GM12891 (cell line): ENCODE data around the gene NXPE3.

Experiments used
- DNase-seq: peaks from one replicate; pipeline ENCODE4 v3.0.0; 2011; ENCODE audit warnings: low spot score; ENCODE audit not compliant: insufficient read length
- FAIRE-seq: peaks from 2 replicates; lab custom pipeline; 2011; peaks lifted over from hg19 to GRCh38; lab: Jason Lieb, UNC
- PAX5 ChIP-seq: IDR thresholded peaks from 2 replicates; pipeline ENCODE4 v1.6.1; 2011; ENCODE audit warnings: low read length, moderate library complexity, mild to moderate bottlenecking; ENCODE audit not compliant: insufficient read depth, severe bottlenecking
- POLR2A ChIP-seq: IDR thresholded peaks from 2 replicates; pipeline ENCODE4 v1.6.1; 2011; ENCODE audit warnings: low read depth, low read length, control low read depth
- POLR2AphosphoS5 ChIP-seq: IDR thresholded peaks from 2 replicates; pipeline ENCODE4 v1.6.1; 2011; ENCODE audit warnings: low read depth, low read length, control low read depth
- POU2F2 ChIP-seq: IDR thresholded peaks from 2 replicates; pipeline ENCODE4 v1.6.1; 2011; ENCODE audit warnings: low read depth, mild to moderate bottlenecking, control low read depth, low read length, moderate library complexity
- SPI1 ChIP-seq: IDR thresholded peaks from 2 replicates; pipeline ENCODE4 v1.6.1; 2011; ENCODE audit warnings: low read depth, low read length, control low read depth
- TAF1 ChIP-seq: IDR thresholded peaks from 2 replicates; pipeline ENCODE4 v1.6.1; 2011; ENCODE audit warnings: low read depth, low read length, control low read depth

The NXPE3 gene

DNA sequence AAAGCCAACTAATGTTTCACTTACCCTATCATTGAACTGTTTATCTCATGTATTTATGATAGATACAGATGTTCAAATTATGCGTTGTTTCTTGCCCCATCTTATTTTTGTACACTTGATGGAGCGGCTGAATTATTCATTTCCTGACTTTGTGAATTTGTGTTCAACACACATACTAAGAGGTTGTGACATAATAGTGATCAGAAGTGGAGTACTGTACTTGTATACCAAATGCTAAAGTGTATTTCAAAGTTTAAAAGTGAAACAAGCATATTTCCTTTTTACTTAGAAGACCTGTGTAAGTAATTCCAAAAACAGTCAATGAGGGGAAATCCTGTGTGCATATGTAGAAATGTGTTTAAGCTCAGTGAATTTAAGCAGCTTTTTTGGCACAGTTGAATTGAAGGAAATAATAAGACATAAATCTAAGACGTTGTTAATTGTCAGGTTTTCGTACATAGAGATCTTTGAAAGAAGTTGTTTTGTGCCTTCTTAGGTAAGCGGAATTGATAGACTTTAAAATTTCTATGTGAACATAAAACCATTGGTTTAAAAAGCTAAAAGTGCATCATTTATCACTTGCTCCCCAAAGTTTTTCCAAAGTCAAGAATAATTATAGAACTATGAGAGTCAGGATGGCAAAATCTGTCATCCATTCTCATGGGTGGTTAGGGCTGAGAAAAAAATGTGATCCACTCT lies 72.2 kb downstream of the NXPE3 start:
- peak; percentile 16 for FAIRE-seq
- TF ChIP-seq PAX5 (no peak), SPI1 (no peak), POLR2AphosphoS5 (no peak), TAF1 (no peak), POU2F2 (no peak), POLR2A (no peak)
- DNase-seq: no peak

DNA sequence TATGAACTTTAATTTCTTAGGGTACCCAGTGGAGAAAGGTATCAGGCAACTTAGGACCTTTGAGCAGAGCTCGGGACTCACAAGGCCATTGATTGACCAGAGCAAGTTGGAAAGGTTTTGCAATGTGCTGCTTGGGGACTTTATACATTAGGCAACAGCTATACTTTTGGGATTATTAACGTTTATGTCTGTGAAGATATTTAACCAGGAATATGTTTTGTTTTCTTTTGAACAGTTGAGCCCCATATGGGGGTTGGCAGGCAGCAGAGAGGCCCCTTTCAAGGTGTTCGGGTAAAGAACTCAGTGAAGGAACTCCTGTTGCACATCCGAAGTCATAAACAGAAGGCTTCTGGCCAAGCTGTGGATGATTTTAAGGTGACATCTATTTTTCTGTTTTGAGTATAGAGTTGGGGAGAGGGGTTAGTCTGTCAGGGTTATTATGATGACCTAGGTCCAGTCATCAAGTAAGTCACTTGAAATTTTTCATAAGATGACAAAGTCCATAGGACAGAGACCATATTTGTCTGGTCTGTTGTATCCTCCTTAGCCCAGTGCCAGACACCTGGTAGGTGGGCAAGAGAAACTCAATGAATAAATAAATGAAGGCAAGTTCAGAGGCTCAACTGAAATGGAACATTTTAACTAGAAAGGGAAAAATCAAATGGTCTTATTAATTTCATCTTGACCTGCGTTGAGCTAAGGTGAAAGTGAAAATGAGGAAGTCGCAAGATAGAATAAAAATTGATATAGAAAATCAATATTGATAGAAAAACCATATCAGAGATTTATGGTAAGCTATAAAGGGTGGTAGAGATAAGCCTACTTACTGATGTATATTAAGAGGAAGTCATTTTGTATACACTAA lies 73.1 kb downstream of the NXPE3 start:
- DNase-seq: no peak
- FAIRE-seq: peak; percentile 71
- TF ChIP-seq PAX5: no peak
- TF ChIP-seq TAF1: no peak
- TF ChIP-seq SPI1: peak; percentile 82
- TF ChIP-seq POU2F2: no peak
- no peak; the same call in none of the 2 replicates for TF ChIP-seq POLR2A
- peak; percentile 56 for TF ChIP-seq POLR2AphosphoS5

DNA sequence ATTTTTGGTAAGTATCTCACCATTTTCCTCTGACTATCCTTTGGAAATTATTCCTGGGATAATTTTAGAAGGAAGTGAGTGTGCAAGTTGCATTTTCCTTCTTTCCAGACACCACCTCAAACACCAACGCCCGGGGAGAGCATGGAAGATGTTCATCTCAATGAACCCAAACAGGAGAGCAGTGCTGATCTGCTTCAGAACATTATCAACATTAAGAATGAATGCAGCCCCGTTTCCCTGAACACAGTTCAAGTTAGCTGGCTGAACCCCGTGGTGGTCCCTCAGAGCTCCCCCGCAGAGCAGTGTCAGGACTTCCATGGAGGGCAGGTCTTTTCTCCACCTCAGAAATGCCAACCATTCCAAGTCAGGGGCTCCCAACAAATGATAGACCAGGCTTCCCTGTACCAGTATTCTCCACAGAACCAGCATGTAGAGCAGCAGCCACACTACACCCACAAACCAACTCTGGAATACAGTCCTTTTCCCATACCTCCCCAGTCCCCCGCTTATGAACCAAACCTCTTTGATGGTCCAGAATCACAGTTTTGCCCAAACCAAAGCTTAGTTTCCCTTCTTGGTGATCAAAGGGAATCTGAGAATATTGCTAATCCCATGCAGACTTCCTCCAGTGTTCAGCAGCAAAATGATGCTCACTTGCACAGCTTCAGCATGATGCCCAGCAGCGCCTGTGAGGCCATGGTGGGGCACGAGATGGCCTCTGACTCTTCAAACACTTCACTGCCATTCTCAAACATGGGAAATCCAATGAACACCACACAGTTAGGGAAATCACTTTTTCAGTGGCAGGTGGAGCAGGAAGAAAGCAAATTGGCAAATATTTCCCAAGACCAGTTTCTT lies 74.2 kb downstream of the NXPE3 start:
- FAIRE-seq (peak; percentile 60), DNase-seq (no peak)

DNA sequence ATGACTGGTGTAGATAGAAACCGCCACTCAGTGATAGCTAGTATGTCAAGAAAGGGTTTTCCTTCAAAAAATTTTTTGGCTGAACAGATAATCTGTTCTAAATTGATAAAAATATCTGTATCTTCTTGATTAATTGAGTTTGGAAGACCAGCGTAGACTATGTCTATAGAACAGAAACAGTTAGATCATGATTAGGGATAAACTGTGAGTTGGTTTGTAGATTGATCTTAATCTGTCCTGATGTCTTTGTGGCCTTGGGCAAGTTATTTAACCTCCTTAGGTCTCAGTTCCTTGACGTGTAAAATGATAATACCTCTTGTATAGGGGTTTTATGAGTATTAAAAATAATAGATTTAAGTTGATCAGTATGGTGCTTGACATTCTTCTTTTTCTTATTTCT lies 75.0 kb downstream of the NXPE3 start:
- no peak for TF ChIP-seq PAX5
- no peak for TF ChIP-seq POLR2AphosphoS5
- no peak for TF ChIP-seq POU2F2
- no peak for TF ChIP-seq SPI1
- no peak for TF ChIP-seq POLR2A
- TF ChIP-seq TAF1: no peak
- no peak for DNase-seq
- no peak for FAIRE-seq

More for the DNA sequence above, 74.2 kb downstream of the NXPE3 start:
- TF ChIP-seq POLR2A: peak; percentile 67
- no peak for TF ChIP-seq SPI1
- peak; percentile 71 for TF ChIP-seq POLR2AphosphoS5

DNA sequence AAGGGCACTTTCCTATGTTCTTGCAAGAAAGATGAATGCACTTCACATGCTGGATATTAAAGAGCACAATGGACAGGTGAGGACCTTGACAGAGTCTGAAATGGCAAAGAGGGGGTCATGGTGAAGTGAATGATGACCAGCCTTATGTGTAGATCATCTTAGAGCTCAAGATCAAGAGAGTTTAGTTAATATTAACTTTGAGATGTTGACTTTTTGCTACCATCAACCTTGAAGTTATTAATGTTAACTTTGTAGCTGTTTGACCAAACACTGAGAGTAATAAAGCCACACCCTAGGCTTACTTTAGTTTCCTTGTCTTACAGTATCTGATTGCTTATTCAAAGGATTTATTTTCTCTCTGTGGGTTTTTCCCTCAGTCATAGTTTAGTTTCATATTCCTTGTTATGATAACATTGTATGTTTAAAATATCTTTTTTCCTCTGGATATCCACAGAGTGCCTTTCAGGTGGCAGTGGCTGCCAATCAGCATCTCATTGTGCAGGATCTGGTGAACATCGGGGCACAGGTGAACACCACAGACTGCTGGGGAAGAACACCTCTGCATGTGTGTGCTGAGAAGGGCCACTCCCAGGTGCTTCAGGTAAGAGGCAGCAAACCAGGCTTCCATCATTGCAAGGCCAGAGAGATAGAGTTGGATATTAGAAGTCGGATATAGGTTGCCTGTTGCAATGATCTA lies 75.7 kb downstream of the NXPE3 start:
- FAIRE-seq (no peak), DNase-seq (no peak)
- TF ChIP-seq SPI1: no peak
- TF ChIP-seq POU2F2: no peak
- no peak; the same call in 1 of the 2 replicates for TF ChIP-seq POLR2AphosphoS5
- TF ChIP-seq TAF1: no peak
- no peak; the same call in 1 of the 2 replicates for TF ChIP-seq POLR2A
- no peak for TF ChIP-seq PAX5

DNA sequence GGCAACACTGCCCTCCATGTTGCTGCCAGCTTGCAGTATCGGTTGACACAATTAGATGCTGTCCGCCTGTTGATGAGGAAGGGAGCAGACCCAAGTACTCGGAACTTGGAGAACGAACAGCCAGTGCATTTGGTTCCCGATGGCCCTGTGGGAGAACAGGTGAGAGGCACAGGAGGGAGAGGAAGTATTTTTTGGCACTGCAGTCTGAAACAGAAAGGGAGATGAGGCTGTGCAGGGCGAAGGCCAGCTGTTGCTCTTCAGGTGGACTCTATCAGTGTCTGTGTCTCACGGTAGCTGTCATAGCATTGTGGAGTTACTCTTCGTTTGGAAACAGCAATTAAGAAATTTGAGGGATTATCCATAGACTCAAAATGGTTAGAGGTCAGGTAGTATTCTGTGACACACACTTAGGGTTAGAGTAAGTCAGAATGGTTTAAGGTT lies 78.3 kb downstream of the NXPE3 start:
- FAIRE-seq: peak; percentile 74
- DNase-seq: no peak
- no peak for TF ChIP-seq PAX5
- TF ChIP-seq POLR2AphosphoS5: peak; percentile 68; the same call in 1 of the 2 replicates

DNA sequence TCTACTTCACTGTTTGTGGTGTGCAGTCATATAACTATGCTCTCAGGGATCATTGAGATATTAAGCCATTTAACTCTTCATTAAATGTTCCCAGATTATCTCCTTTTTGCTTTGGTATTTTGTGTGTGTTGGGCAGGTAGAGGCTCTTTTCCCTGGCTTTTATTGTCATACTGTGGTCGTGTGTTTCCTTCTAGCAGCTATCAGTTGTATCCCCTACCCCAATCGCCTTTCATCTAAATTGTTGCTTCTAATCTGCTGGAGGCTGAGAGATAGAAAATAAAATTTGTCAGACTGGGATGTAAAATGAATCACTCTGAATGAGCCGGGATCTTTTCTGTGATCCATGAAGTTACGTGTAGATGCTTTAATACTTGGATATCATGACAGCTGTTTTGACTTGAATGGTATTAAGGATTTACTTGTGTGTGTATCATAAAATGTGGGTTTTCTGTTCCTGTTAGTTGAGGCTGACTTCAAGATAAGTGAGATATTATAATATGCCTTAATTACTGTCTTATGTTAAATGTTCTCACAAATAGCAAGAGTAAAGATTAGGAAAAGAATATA lies 79.5 kb downstream of the NXPE3 start:
- TF ChIP-seq PAX5 (no peak), POLR2A (0 out of 2 replicates have a peak, but pooled peaks have one; percentile 40), TAF1 (no peak)
- DNase-seq: no peak
- FAIRE-seq: peak; percentile 20

DNA sequence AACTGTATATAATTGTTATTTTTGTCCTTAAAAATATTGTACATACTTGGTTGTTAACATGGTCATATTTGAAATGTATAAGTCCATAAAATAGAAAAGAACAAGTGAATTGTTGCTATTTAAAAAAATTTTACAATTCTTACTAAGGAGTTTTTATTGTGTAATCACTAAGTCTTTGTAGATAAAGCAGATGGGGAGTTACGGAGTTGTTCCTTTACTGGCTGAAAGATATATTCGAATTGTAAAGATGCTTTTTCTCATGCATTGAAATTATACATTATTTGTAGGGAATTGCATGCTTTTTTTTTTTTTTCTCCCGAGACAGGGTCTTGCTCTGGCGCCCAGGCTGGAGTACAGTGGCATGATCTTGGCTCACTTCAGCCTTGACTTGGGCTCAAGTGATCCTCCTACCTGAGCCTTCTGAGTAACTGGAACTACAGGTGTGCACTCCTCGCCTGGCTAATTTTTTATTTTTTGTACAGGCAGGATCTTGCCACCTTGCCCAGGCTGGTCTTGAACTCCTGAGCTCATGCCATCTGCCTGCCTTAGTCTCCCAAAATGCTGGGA lies 81.0 kb downstream of the NXPE3 start:
- no peak for TF ChIP-seq SPI1
- no peak for TF ChIP-seq PAX5
- no peak for TF ChIP-seq TAF1
- no peak for TF ChIP-seq POLR2AphosphoS5
- TF ChIP-seq POLR2A: no peak; the same call in 1 of the 2 replicates
- TF ChIP-seq POU2F2: no peak
- FAIRE-seq (no peak), DNase-seq (no peak)
